HEK293 (cell line): ENCODE results near the gene ZNF524.

Source experiments
- BCL11B ChIP-seq: fragments of 450-650 bp; formaldehyde crosslinking; IDR thresholded peaks from 2 replicates; pipeline ENCODE4 v1.5.1; 2016; ENCODE audit warnings: low read depth, missing biosample characterization, missing genetic modification characterization
- GLIS2 ChIP-seq: fragments of 450-650 bp; formaldehyde crosslinking; IDR thresholded peaks from 2 replicates; pipeline ENCODE4 v1.5.1; 2016; ENCODE audit warnings: missing biosample characterization, missing genetic modification characterization
- HIC1 ChIP-seq: fragments of 450-650 bp; formaldehyde crosslinking; IDR thresholded peaks from 2 replicates; pipeline ENCODE4 v1.5.1; 2016; ENCODE audit warnings: missing biosample characterization, missing genetic modification characterization
- HOXC10 ChIP-seq: sonication (generic); formaldehyde crosslinking; IDR thresholded peaks from 2 replicates; pipeline ENCODE4 v1.8.1; 2023; ENCODE audit warnings: mild to moderate bottlenecking, missing genetic modification reagents
- KLF1 ChIP-seq: fragments of 450-650 bp; formaldehyde crosslinking; IDR thresholded peaks from 2 replicates; pipeline ENCODE4 v1.5.1; 2016; ENCODE audit warnings: missing biosample characterization, missing genetic modification characterization
- KLF16 ChIP-seq: fragments of 450-650 bp; formaldehyde crosslinking; IDR thresholded peaks from 2 replicates; pipeline ENCODE4 v1.5.1; 2017; ENCODE audit warnings: missing biosample characterization, missing genetic modification characterization
- PRDM4 ChIP-seq: fragments of 450-650 bp; formaldehyde crosslinking; IDR thresholded peaks from 2 replicates; pipeline ENCODE4 v1.5.1; 2017; ENCODE audit warnings: missing biosample characterization, missing genetic modification characterization
- REPIN1 ChIP-seq: fragments of 450-650 bp; formaldehyde crosslinking; IDR thresholded peaks from 2 replicates; pipeline ENCODE4 v1.5.1; 2017; ENCODE audit warnings: missing biosample characterization, missing genetic modification characterization, low read depth
- WT1 ChIP-seq: fragments of 450-650 bp; formaldehyde crosslinking; IDR thresholded peaks from 2 replicates; pipeline ENCODE4 v1.5.1; 2016; ENCODE audit warnings: missing biosample characterization, missing genetic modification characterization
- YY2 ChIP-seq: fragments of 450-650 bp; formaldehyde crosslinking; IDR thresholded peaks from 2 replicates; pipeline ENCODE4 v1.5.1; 2016; ENCODE audit warnings: missing biosample characterization, missing genetic modification characterization
- ZBTB26 ChIP-seq: fragments of 450-650 bp; formaldehyde crosslinking; optimal IDR thresholded peaks from 2 replicates; pipeline ENCODE3; 2016; ENCODE audit warnings: missing biosample characterization, mild to moderate bottlenecking, missing genetic modification characterization
- ZEB2 ChIP-seq: fragments of 450-650 bp; formaldehyde crosslinking; IDR thresholded peaks from 2 replicates; pipeline ENCODE4 v1.5.1; 2016; ENCODE audit warnings: missing biosample characterization, missing genetic modification characterization
- ZFHX2 ChIP-seq: fragments of 450-650 bp; formaldehyde crosslinking; conservative IDR thresholded peaks from 2 replicates; pipeline ENCODE4 v1.5.1; 2016; ENCODE audit warnings: missing biosample characterization, missing genetic modification characterization
- ZNF112 ChIP-seq: fragments of 450-650 bp; formaldehyde crosslinking; IDR thresholded peaks from 2 replicates; pipeline ENCODE4 v1.5.0; 2017; ENCODE audit warnings: missing biosample characterization, missing genetic modification characterization
- ZNF155 ChIP-seq: fragments of 450-650 bp; formaldehyde crosslinking; IDR thresholded peaks from 2 replicates; pipeline ENCODE4 v1.5.1; 2016; ENCODE audit warnings: missing biosample characterization, missing genetic modification characterization
- ZNF169 ChIP-seq: fragments of 450-650 bp; formaldehyde crosslinking; IDR thresholded peaks from 2 replicates; pipeline ENCODE4 v1.5.1; 2016; ENCODE audit warnings: missing biosample characterization, missing genetic modification characterization
- ZNF202 ChIP-seq: fragments of 450-650 bp; formaldehyde crosslinking; IDR thresholded peaks from 2 replicates; pipeline ENCODE4 v1.5.1; 2016; ENCODE audit warnings: missing biosample characterization, missing genetic modification characterization, borderline replicate concordance
- ZNF223 ChIP-seq: fragments of 450-650 bp; formaldehyde crosslinking; IDR thresholded peaks from 2 replicates; pipeline ENCODE4 v1.5.1; 2016; ENCODE audit warnings: missing biosample characterization, missing genetic modification characterization
- ZNF23 ChIP-seq: fragments of 450-650 bp; formaldehyde crosslinking; IDR thresholded peaks from 2 replicates; pipeline ENCODE4 v1.5.1; 2016; ENCODE audit warnings: missing biosample characterization, missing genetic modification characterization, borderline replicate concordance
- ZNF394 ChIP-seq: fragments of 450-650 bp; formaldehyde crosslinking; IDR thresholded peaks from 2 replicates; pipeline ENCODE4 v1.5.1; 2016; ENCODE audit warnings: missing biosample characterization, missing genetic modification characterization, mild to moderate bottlenecking, moderate library complexity, borderline replicate concordance
- ZNF398 ChIP-seq: fragments of 450-650 bp; formaldehyde crosslinking; IDR thresholded peaks from 2 replicates; pipeline ENCODE4 v1.5.1; 2017; ENCODE audit warnings: missing biosample characterization, missing genetic modification characterization
- ZNF423 ChIP-seq: fragments of 450-650 bp; formaldehyde crosslinking; IDR thresholded peaks from 2 replicates; pipeline ENCODE4 v1.5.1; 2016; ENCODE audit warnings: missing biosample characterization, missing genetic modification characterization
- ZNF513 ChIP-seq: fragments of 450-650 bp; IDR thresholded peaks from 2 replicates; pipeline ENCODE4 v1.5.1; 2018; ENCODE audit warnings: missing biosample characterization, missing genetic modification characterization
- ZNF521 ChIP-seq: fragments of 450-650 bp; formaldehyde crosslinking; IDR thresholded peaks from 2 replicates; pipeline ENCODE4 v1.5.1; 2017; ENCODE audit warnings: missing biosample characterization, mild to moderate bottlenecking, missing genetic modification characterization
- ZNF549 ChIP-seq: fragments of 450-650 bp; IDR thresholded peaks from 2 replicates; pipeline ENCODE4 v1.5.1; 2018; ENCODE audit warnings: missing biosample characterization, missing genetic modification characterization, mild to moderate bottlenecking, inconsistent platforms, moderate library complexity
- ZNF555 ChIP-seq: fragments of 450-650 bp; formaldehyde crosslinking; conservative IDR thresholded peaks from 2 replicates; pipeline ENCODE4 v1.5.1; 2017; ENCODE audit warnings: missing biosample characterization, mild to moderate bottlenecking, missing genetic modification characterization, inconsistent platforms
- ZNF561 ChIP-seq: fragments of 450-650 bp; IDR thresholded peaks from 2 replicates; pipeline ENCODE4 v1.5.1; 2018; ENCODE audit warnings: missing biosample characterization, missing genetic modification characterization, borderline replicate concordance
- ZNF664 ChIP-seq: fragments of 450-650 bp; formaldehyde crosslinking; IDR thresholded peaks from 2 replicates; pipeline ENCODE4 v1.5.1; 2016; ENCODE audit warnings: missing biosample characterization, missing genetic modification characterization
- ZNF776 ChIP-seq: fragments of 450-650 bp; formaldehyde crosslinking; IDR thresholded peaks from 2 replicates; pipeline ENCODE4 v1.5.0; 2017; ENCODE audit warnings: missing biosample characterization, missing genetic modification characterization, borderline replicate concordance
- ZNF837 ChIP-seq: fragments of 450-650 bp; formaldehyde crosslinking; IDR thresholded peaks from 2 replicates; pipeline ENCODE4 v1.5.1; 2016; ENCODE audit warnings: missing biosample characterization, missing genetic modification characterization
- ZSCAN30 ChIP-seq: fragments of 450-650 bp; IDR thresholded peaks from 2 replicates; pipeline ENCODE4 v1.5.1; 2018; ENCODE audit warnings: missing biosample characterization, mild to moderate bottlenecking, missing genetic modification characterization, moderate library complexity

ZNF524 gene

GRCh38 chr19:55647732-55648584 is 47.9 kb downstream of the ZNF524 start, which contains the start of gene CCDC106 (continued):
- no peak for TF ChIP-seq ZNF513 (tag by site-specific recombination)
- peak; percentile 65 for TF ChIP-seq PRDM4 (tag by site-specific recombination)
- TF ChIP-seq ZNF664 (tag by site-specific recombination), result no peak
- TF ChIP-seq ZNF202 (tag by site-specific recombination), result no peak
- peak; percentile 99 for TF ChIP-seq ZFHX2 (tag by site-specific recombination)
- no peak for TF ChIP-seq ZNF837
- no peak for TF ChIP-seq ZNF223 (tag by site-specific recombination)
- peak; percentile 87 for TF ChIP-seq ZBTB26
- TF ChIP-seq ZNF155 (tag by site-specific recombination), result no peak
- no peak for TF ChIP-seq ZNF23 (tag by site-specific recombination)
- TF ChIP-seq ZNF112 (tag by site-specific recombination), result no peak
- TF ChIP-seq ZNF169 (tag by site-specific recombination), result no peak
- peak; percentile 82 for TF ChIP-seq HIC1 (tag by site-specific recombination)
- TF ChIP-seq ZNF394 (tag by site-specific recombination), result peak; percentile 45; the same call in 1 of the 2 replicates
- TF ChIP-seq ZNF776 (tag by site-specific recombination), result no peak
- 0 out of 2 replicates have a peak, but pooled peaks have one; percentile 79 for TF ChIP-seq ZNF561 (tag by site-specific recombination)
- TF ChIP-seq KLF1 (tag by site-specific recombination), result peak; percentile 65; the same call in 1 of the 2 replicates
- peak; percentile 79 for TF ChIP-seq KLF16 (tag by site-specific recombination)
- TF ChIP-seq ZSCAN30, result 0 out of 2 replicates have a peak, but pooled peaks have one; percentile 35
- peak; percentile 59; the same call in 1 of the 2 replicates for TF ChIP-seq YY2
- no peak for TF ChIP-seq ZNF549 (tag by site-specific recombination)
- peak; percentile 67 for TF ChIP-seq ZNF398 (tag by site-specific recombination)
- peak; percentile 42; the same call in 1 of the 2 replicates for TF ChIP-seq ZNF423 (tag by site-specific recombination)
- TF ChIP-seq ZEB2 (tag by site-specific recombination), result peak; percentile 88
- 0 out of 2 replicates have a peak, but pooled peaks have one; percentile 36 for TF ChIP-seq HOXC10
- TF ChIP-seq GLIS2, result peak; percentile 68
- TF ChIP-seq ZNF521 (tag by site-specific recombination), result no peak
- no peak for TF ChIP-seq WT1 (tag by site-specific recombination)
- TF ChIP-seq REPIN1 (tag by site-specific recombination), result no peak; the same call in 1 of the 2 replicates
- no peak for TF ChIP-seq ZNF555
- TF ChIP-seq BCL11B (tag by site-specific recombination), result peak; percentile 59; the same call in 1 of the 2 replicates
